Sigmoid colon (tissue), 7 donors: ENCODE data around the gene ATG7. TPM values are rescaled to one million over a fixed set of nuclear protein-coding genes. Genes with fewer than 3 reads are reported as not detected.
"Not testable (repeated sequence)": the region's sequence is repeated elsewhere in the genome, so short reads cannot be mapped to it uniquely, and the experiment has no call there.

Experiments used
- DNase-seq: peaks from one replicate; pipeline ENCODE4 v3.0.0-alpha.2; 2019
- H3K27ac ChIP-seq, 4 donors: fragments of 200-600 bp; sonication (generic); one replicate each; pipeline ENCODE4 v1.5.1; 2016 to 2019; ENCODE audit warnings: mild to moderate bottlenecking in 1 of 4
- H3K27me3 ChIP-seq, 3 donors: fragments of 200-600 bp; sonication (generic); one replicate each; pipeline ENCODE4 v1.5.1; 2019; ENCODE audit warnings: mild to moderate bottlenecking in 1 of 3
- H3K36me3 ChIP-seq, 4 donors: fragments of 200-600 bp; sonication (generic); one replicate each; pipeline ENCODE4 v1.5.1; 2016 to 2019
- H3K4me1 ChIP-seq, 4 donors: fragments of 200-600 bp; sonication (generic); one replicate each; pipeline ENCODE4 v1.5.1; 2017 to 2019
- H3K4me3 ChIP-seq, 4 donors: fragments of 200-600 bp; sonication (generic); one replicate each; pipeline ENCODE4 v1.5.1; 2017 to 2019; ENCODE audit warnings: mild to moderate bottlenecking in 2 of 4, moderate library complexity in 1 of 4
- H3K9me3 ChIP-seq, 4 donors: fragments of 200-600 bp in 3 of 4; sonication (generic) in 3 of 4; one replicate each; pipeline versions ENCODE4 v1.5.1 to v1.6.1; 2013 to 2019
- EP300 ChIP-seq, 4 donors: sonication (generic); formaldehyde crosslinking; IDR thresholded peaks; one replicate each; pipeline ENCODE4 v1.6.1; 2017; ENCODE audit warnings: antibody characterized with exemption in 4 of 4
- POLR2A ChIP-seq, 2 donors: fragments of 450-650 bp; IDR thresholded peaks; one replicate each; pipeline ENCODE4 v1.6.1; 2016; ENCODE audit warnings: antibody characterized with exemption in 2 of 2, mild to moderate bottlenecking in 2 of 2, moderate library complexity in 2 of 2
- POLR2AphosphoS5 ChIP-seq, 4 donors: sonication (generic); formaldehyde crosslinking; IDR thresholded peaks; one replicate each; pipeline ENCODE4 v1.6.1; 2017; ENCODE audit warnings: antibody characterized with exemption in 4 of 4
- WGBS, 2 donors: extraction: QIAGEN DNeasy Blood & Tissue Kit; methylation state at CpG; one replicate each; pipeline ENCODE4 v1.1.7; 2013; 5-methylcytosine and 5-hydroxymethylcytosine counted together
- intact Hi-C: fragments of 100-400 bp; cut with DNase I; formaldehyde crosslinking; loops from one replicate; pipeline ENCODE4 v1.15.1; 2023
- polyA plus RNA-seq, 3 donors: library from polyadenylated mRNA; stranded (reverse); fragments of 200-250 nt; gene quantifications; one replicate each; pipeline ENCODE4 v1.2.3, GENCODE V29; 2013
- total RNA-seq, 4 donors: library from RNA; depleted of rRNA; stranded (reverse); fragments of >200 nt; gene quantifications; one replicate each; pipeline ENCODE4 v1.1.0, GENCODE V29; 2016
- TF ChIP-seq, protein P1 (sequence below), 4 experiments: fragments of 450-650 bp in 3 of 4; fragments of 200-600 bp in 1 of 4; IDR thresholded peaks; one replicate each; pipeline ENCODE4 v1.5.1; 2016 to 2019; ENCODE audit warnings: antibody characterized with exemption in 4 of 4, mild to moderate bottlenecking in 3 of 4, moderate library complexity in 2 of 4
- donor health status: healthy with polysubstance abuse.
- donor health status: Bipolar disorder and iron deficiency.
- donor health status: healthy.

Gene ATG7
- total and polyA plus RNA-seq, 7 donors: 12.5 to 62.9 (median 34.8) TPM

DNA sequence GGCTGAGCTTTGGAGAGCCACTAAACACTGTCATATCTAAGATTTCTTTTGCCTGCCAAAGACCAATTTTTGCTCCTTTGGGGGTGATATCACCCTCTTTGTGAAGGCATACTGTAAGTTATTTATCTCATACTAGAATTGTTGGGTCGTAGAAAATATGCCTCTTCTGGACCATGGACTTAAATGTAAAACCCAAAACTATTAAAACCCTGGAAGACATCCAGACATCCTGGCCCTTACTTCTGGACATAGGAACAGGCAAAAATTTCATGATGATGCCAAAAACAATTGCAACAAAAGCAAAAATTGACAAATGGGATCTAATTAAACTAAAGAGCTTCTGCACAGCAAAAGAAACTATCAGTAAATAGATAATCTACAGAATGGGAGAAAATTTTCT is 172.2 kb downstream of the ATG7 start:
- no peaks in the 10 kb centered on the region for H3K27me3 ChIP-seq
- no peaks in the 10 kb centered on the region for H3K4me1 ChIP-seq
- intact Hi-C loops: no loop called here
- no peak overlapping the region for H3K4me3 ChIP-seq
- no peak overlapping the region for H3K27ac ChIP-seq
- H3K9me3 ChIP-seq: no peaks in the 10 kb centered on the region
- DNase-seq: no peak
- no peaks in the 10 kb centered on the region for H3K36me3 ChIP-seq
- WGBS, 2 donors: 77 to 91% methylated on average over 1 of the region's 1 CpG
- TF ChIP-seq POLR2AphosphoS5 (IDR thresholded peaks at IDR 0.05) (no peak), EP300 (IDR thresholded peaks at IDR 0.05) (no peak), POLR2A (IDR thresholded peaks at IDR 0.05) (no peak)
- TF ChIP-seq, protein P1, sequence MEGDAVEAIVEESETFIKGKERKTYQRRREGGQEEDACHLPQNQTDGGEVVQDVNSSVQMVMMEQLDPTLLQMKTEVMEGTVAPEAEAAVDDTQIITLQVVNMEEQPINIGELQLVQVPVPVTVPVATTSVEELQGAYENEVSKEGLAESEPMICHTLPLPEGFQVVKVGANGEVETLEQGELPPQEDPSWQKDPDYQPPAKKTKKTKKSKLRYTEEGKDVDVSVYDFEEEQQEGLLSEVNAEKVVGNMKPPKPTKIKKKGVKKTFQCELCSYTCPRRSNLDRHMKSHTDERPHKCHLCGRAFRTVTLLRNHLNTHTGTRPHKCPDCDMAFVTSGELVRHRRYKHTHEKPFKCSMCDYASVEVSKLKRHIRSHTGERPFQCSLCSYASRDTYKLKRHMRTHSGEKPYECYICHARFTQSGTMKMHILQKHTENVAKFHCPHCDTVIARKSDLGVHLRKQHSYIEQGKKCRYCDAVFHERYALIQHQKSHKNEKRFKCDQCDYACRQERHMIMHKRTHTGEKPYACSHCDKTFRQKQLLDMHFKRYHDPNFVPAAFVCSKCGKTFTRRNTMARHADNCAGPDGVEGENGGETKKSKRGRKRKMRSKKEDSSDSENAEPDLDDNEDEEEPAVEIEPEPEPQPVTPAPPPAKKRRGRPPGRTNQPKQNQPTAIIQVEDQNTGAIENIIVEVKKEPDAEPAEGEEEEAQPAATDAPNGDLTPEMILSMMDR (IDR thresholded peaks at IDR 0.05): no peak

DNA sequence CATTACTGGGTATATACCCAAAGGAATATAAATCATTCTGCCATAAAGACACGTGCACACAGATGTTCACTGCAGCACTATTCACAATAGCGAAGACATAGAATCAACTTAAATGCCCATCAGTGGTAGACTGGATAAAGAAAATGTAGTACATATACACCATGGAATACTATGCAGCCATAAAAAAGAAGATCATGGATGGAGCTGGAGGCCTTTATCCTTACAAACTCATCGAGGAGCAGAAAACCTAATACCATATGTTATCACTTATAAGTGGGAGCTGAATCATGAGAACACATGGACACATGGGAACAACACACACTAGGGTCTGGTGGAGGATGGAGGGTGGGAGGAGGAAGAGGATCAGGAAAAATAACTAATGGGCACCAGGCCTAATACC is 173.0 kb downstream of the ATG7 start:
- H3K36me3 ChIP-seq, intact Hi-C loops, H3K27me3 ChIP-seq, H3K27ac ChIP-seq, H3K4me3 ChIP-seq, H3K4me1 ChIP-seq, DNase-seq, H3K9me3 ChIP-seq: not testable (repeated sequence)
- WGBS, 2 donors: 93 to 96% methylated on average over 3 of the region's 3 CpGs

GRCh38 chr3:11445883-11446282 is 173.7 kb downstream of the ATG7 start:
- TF ChIP-seq EP300 (IDR thresholded peaks at IDR 0.05) (no peak), POLR2AphosphoS5 (IDR thresholded peaks at IDR 0.05) (no peak), POLR2A (IDR thresholded peaks at IDR 0.05) (no peak)
- TF ChIP-seq, protein P1 (IDR thresholded peaks at IDR 0.05): no peak
- 79 to 84% methylated on average over 2 of the region's 2 CpGs for WGBS, 2 donors

GRCh38 chr3:11447584-11448200 is 175.5 kb downstream of the ATG7 start:
- Histone ChIP-seq H3K9me3 (no peaks in the 10 kb centered on the region), H3K36me3 (no peaks in the 10 kb centered on the region), H3K27me3 (no peaks in the 10 kb centered on the region), H3K4me1 (peaks cover 0 to under 1% (median 0%) of the 10 kb centered on the region in 4 donors), H3K27ac (no peak overlapping the region), H3K4me3 (no peak overlapping the region)
- WGBS, 2 donors: 42 to 48% methylated on average over 2 of the region's 2 CpGs
- DNase-seq: no peak
- intact Hi-C loops: no loop called here
- TF ChIP-seq POLR2A (IDR thresholded peaks at IDR 0.05) (no peak), EP300 (IDR thresholded peaks at IDR 0.05) (no peak), POLR2AphosphoS5 (IDR thresholded peaks at IDR 0.05) (no peak)
- TF ChIP-seq, protein P1 (IDR thresholded peaks at IDR 0.05): no peak

More at GRCh38 chr3:11445883-11446282, 173.7 kb downstream of the ATG7 start:
- Histone ChIP-seq H3K9me3 (no peaks in the 10 kb centered on the region), H3K4me1 (no peaks in the 10 kb centered on the region), H3K36me3 (no peaks in the 10 kb centered on the region), H3K27ac (no peak overlapping the region), H3K27me3 (no peaks in the 10 kb centered on the region), H3K4me3 (no peak overlapping the region)
- intact Hi-C loops: no loop called here
- no peak for DNase-seq

- peaks cover 0 to 11% (median 0%) of the 10 kb centered on the region in 4 donors for H3K4me1 ChIP-seq
- no peaks in the 10 kb centered on the region for H3K27me3 ChIP-seq
- no peak overlapping the region for H3K4me3 ChIP-seq
- intact Hi-C loops: no loop called here
- H3K9me3 ChIP-seq: no peaks in the 10 kb centered on the region
- H3K36me3 ChIP-seq: no peaks in the 10 kb centered on the region
- no peak overlapping the region for H3K27ac ChIP-seq
- TF ChIP-seq POLR2AphosphoS5 (IDR thresholded peaks at IDR 0.05): no peak
- TF ChIP-seq EP300 (IDR thresholded peaks at IDR 0.05): no peak
- no peak for TF ChIP-seq POLR2A (IDR thresholded peaks at IDR 0.05)
- TF ChIP-seq, protein P1 (IDR thresholded peaks at IDR 0.05): no peak
- WGBS, 2 donors: 92 to 94% methylated on average over 2 of the region's 2 CpGs
- no peak for DNase-seq
Observed at GRCh38 chr3:11450015-11450414, 177.8 kb downstream of the ATG7 start.
